A549 (cell line): ENCODE results near the gene GNG2. TPM values are rescaled to one million over a fixed set of nuclear protein-coding genes. Genes with fewer than 3 reads are reported as not detected.

ENCODE experiments used
- ATAC-seq, 2 experiments: fragments of 200-7000 bp in 1 of 2; fragments of >200 bp in 1 of 2; cut with Nextera tagmentation in 1 of 2; cut with Tn5 transposase in 1 of 2; 3 replicates each; pipeline versions ENCODE4 v1.8.0 to v1.9.1; 2018 to 2020; ENCODE audit warnings: mild to moderate bottlenecking in 1 of 2, moderate library complexity in 1 of 2
- CTCF ChIA-PET: fragments of 300-600 bp; sonication (Branson Sonifier 250); formaldehyde crosslinking; extraction: SDS; loops from one replicate; lab custom pipeline; 2021; ENCODE audit warnings: antibody characterized with exemption, inconsistent platforms; lab: Yijun Ruan, JAX
- POLR2A ChIA-PET: fragments of 350-600 bp; formaldehyde crosslinking; extraction: SDS; loops from one replicate; lab custom pipeline; 2021; ENCODE audit warnings: antibody characterized with exemption, inconsistent platforms; lab: Yijun Ruan, JAX
- DNase-seq, 2 experiments: peaks; one replicate each; pipeline versions ENCODE4 v3.0.0 to v3.0.0-alpha.2; 2011 to 2016; ENCODE audit warnings: low read depth in 1 of 2, low spot score in 1 of 2
- FAIRE-seq: peaks from 2 replicates; lab custom pipeline; 2011; peaks lifted over from hg19 to GRCh38; lab: Jason Lieb, UNC
- H3K27ac ChIP-seq, 2 experiments: fragments of >200 bp; sonication (Bioruptor Twin); formaldehyde crosslinking; 3 replicates each; pipeline ENCODE4 v1.5.1; 2016 to 2017
- H3K4me1 ChIP-seq: fragments of >200 bp; sonication (Bioruptor Twin); formaldehyde crosslinking; 3 replicates; pipeline ENCODE4 v1.6.1; 2016
- H3K4me2 ChIP-seq: fragments of >200 bp; sonication (Bioruptor Twin); formaldehyde crosslinking; 3 replicates; pipeline ENCODE4 v1.6.1; 2016
- H3K4me3 ChIP-seq: fragments of >200 bp; sonication (Bioruptor Twin); formaldehyde crosslinking; 3 replicates; pipeline ENCODE4 v1.5.1; 2016
- H3K9me3 ChIP-seq: fragments of >200 bp; sonication (Bioruptor Twin); formaldehyde crosslinking; 3 replicates; pipeline ENCODE4 v1.6.1; 2016
- BHLHE40 ChIP-seq: IDR thresholded peaks from 2 replicates; pipeline ENCODE4 v1.6.1; 2012; ENCODE audit warnings: low read depth, low read length, inconsistent platforms
- CBX2 ChIP-seq: fragments of 200-600 bp; sonication (generic); IDR thresholded peaks from 2 replicates; pipeline ENCODE4 v1.6.1; 2016; ENCODE audit warnings: low read depth, mild to moderate bottlenecking, borderline replicate concordance
- CHD4 ChIP-seq: fragments of 200-600 bp; sonication (generic); IDR thresholded peaks from 2 replicates; pipeline ENCODE4 v1.6.1; 2016; ENCODE audit warnings: antibody characterized with exemption, mild to moderate bottlenecking, borderline replicate concordance
- EHMT2 ChIP-seq: fragments of 200-600 bp; sonication (generic); IDR thresholded peaks from 2 replicates; pipeline ENCODE4 v1.6.1; 2016; ENCODE audit warnings: antibody characterized with exemption, low read depth, mild to moderate bottlenecking, moderate library complexity
- EP300 ChIP-seq, 2 experiments: fragments of >200 bp; sonication (Bioruptor Twin); formaldehyde crosslinking; IDR thresholded peaks; 2 replicates in 1 of 2; 3 replicates in 1 of 2; pipeline ENCODE4 v1.6.1; 2016 to 2017
- ESRRA ChIP-seq: fragments of 150-350 bp; IDR thresholded peaks from 2 replicates; pipeline ENCODE4 v1.6.1; 2014; ENCODE audit warnings: mild to moderate bottlenecking, low read length, borderline replicate concordance
- FOSL2 ChIP-seq, 2 experiments: fragments of 450-650 bp in 1 of 2; fragments of >200 bp in 1 of 2; sonication (Bioruptor Twin) in 1 of 2; formaldehyde crosslinking; IDR thresholded peaks; 2 replicates each; pipeline versions ENCODE4 v1.5.0 to v1.6.1; 2016 to 2020; ENCODE audit warnings: mild to moderate bottlenecking in 1 of 2, moderate library complexity in 1 of 2
- GATA3 ChIP-seq: IDR thresholded peaks from 2 replicates; pipeline ENCODE4 v1.6.1; 2012; ENCODE audit warnings: borderline replicate concordance
- HDAC2 ChIP-seq: fragments of 200-600 bp; sonication (generic); IDR thresholded peaks from 2 replicates; pipeline ENCODE4 v1.6.1; 2016
- JUN ChIP-seq, 2 experiments: fragments of >200 bp; sonication (Bioruptor Twin); formaldehyde crosslinking; IDR thresholded peaks; 2 replicates in 1 of 2; 3 replicates in 1 of 2; pipeline ENCODE4 v1.6.1; 2016 to 2017
- JUNB ChIP-seq: fragments of >200 bp; sonication (Bioruptor Twin); formaldehyde crosslinking; IDR thresholded peaks from 2 replicates; pipeline ENCODE4 v1.6.1; 2016
- KDM1A ChIP-seq: fragments of 200-600 bp; sonication (generic); IDR thresholded peaks from 2 replicates; pipeline ENCODE4 v1.6.1; 2016; ENCODE audit warnings: low read depth, mild to moderate bottlenecking
- MAFK ChIP-seq: fragments of 450-650 bp; IDR thresholded peaks from 2 replicates; pipeline ENCODE4 v1.6.1; 2014; ENCODE audit not compliant: partially characterized antibody
- MAZ ChIP-seq: fragments of 150-350 bp; IDR thresholded peaks from 2 replicates; pipeline ENCODE4 v1.6.1; 2014; ENCODE audit warnings: antibody characterized with exemption, low read depth, low read length, borderline replicate concordance
- POLR2A ChIP-seq: IDR thresholded peaks from 2 replicates; pipeline ENCODE4 v1.6.1; 2012; ENCODE audit warnings: mild to moderate bottlenecking, low read length
- POLR2AphosphoS2 ChIP-seq: conservative IDR thresholded peaks from 2 replicates; pipeline ENCODE4 v1.6.1; 2012; ENCODE audit warnings: low read length, improper control_type of control experiment, inconsistent platforms
- RAD21 ChIP-seq, 2 experiments: fragments of >200 bp in 1 of 2; sonication (Bioruptor Twin) in 1 of 2; formaldehyde crosslinking in 1 of 2; IDR thresholded peaks in 1 of 2; conservative IDR thresholded peaks in 1 of 2; 2 replicates in 1 of 2; 3 replicates in 1 of 2; pipeline ENCODE4 v1.6.1; 2012 to 2018; ENCODE audit warnings: inconsistent platforms in 1 of 2
- RFX5 ChIP-seq: fragments of 450-650 bp; IDR thresholded peaks from 2 replicates; pipeline ENCODE4 v1.7.1; 2014; ENCODE audit warnings: antibody characterized with exemption, mild to moderate bottlenecking, moderate library complexity
- RNF2 ChIP-seq: fragments of 200-600 bp; sonication (generic); IDR thresholded peaks from 2 replicates; pipeline ENCODE4 v1.6.1; 2016; ENCODE audit warnings: low read depth, mild to moderate bottlenecking, antibody characterized with exemption, moderate library complexity, borderline replicate concordance
- SREBF2 ChIP-seq: fragments of 450-650 bp; IDR thresholded peaks from 2 replicates; pipeline ENCODE4 v1.6.1; 2014; ENCODE audit warnings: mild to moderate bottlenecking, moderate library complexity
- TFCP2L1 ChIP-seq: fragments of 250-450 bp; sonication (Bioruptor Pico); IDR thresholded peaks from 2 replicates; pipeline ENCODE4 v1.5.0; 2021; ENCODE audit warnings: mild to moderate bottlenecking
- TP53 ChIP-seq: fragments of 250-450 bp; sonication (Bioruptor Pico); IDR thresholded peaks from 2 replicates; pipeline ENCODE4 v1.5.0; 2021; ENCODE audit warnings: mild to moderate bottlenecking, moderate library complexity
- ZNF302 ChIP-seq: fragments of 250-450 bp; sonication (Bioruptor Pico); IDR thresholded peaks from 2 replicates; pipeline ENCODE4 v1.9.0; 2021; ENCODE audit warnings: inconsistent platforms, mild to moderate bottlenecking, moderate library complexity
- WGBS: methylation state at CpG from one replicate; pipeline ENCODE4 v1.1.6; 2017; ENCODE audit errors: missing lambda C conversion rate; 5-methylcytosine and 5-hydroxymethylcytosine counted together
- polyA plus RNA-seq, 4 experiments: library from polyadenylated mRNA; depleted of rRNA in 3 of 4; stranded (reverse); fragments of >200 nt; fragmentation: RNase III in 1 of 4; extraction: RNeasy Plus Mini Kit Qiagen cat#74134 plus additional on column Dnase treatment in 1 of 4; gene quantifications; 2 replicates in 3 of 4; 3 replicates in 1 of 4; pipeline ENCODE4 v1.2.3, GENCODE V29; 2011 to 2017
- TF ChIP-seq, protein P1 (sequence below): fragments of >200 bp; sonication (Bioruptor Twin); formaldehyde crosslinking; IDR thresholded peaks from 3 replicates; pipeline ENCODE4 v1.5.1; 2016
- TF ChIP-seq, protein P2 (sequence below): fragments of 250-450 bp; sonication (Bioruptor Pico); IDR thresholded peaks from 2 replicates; pipeline ENCODE4 v1.5.0; 2021; ENCODE audit warnings: mild to moderate bottlenecking, moderate library complexity, borderline replicate concordance
- TF ChIP-seq, protein P3 (sequence below): IDR thresholded peaks from 2 replicates; pipeline ENCODE4 v1.6.1; 2012
- TF ChIP-seq, protein P4 (sequence below): fragments of >200 bp; sonication (Bioruptor Twin); formaldehyde crosslinking; IDR thresholded peaks from 2 replicates; pipeline ENCODE4 v1.6.1; 2016
- TF ChIP-seq, protein P5 (sequence below): fragments of 200-600 bp; sonication (generic); IDR thresholded peaks from 2 replicates; pipeline ENCODE4 v1.6.1; 2016; ENCODE audit warnings: antibody characterized with exemption, mild to moderate bottlenecking, moderate library complexity

Gene GNG2
- polyA plus RNA-seq, 2 of the 4 experiments (the other 2 are of a cell fraction): 2.1 to 3.0 TPM

DNA sequence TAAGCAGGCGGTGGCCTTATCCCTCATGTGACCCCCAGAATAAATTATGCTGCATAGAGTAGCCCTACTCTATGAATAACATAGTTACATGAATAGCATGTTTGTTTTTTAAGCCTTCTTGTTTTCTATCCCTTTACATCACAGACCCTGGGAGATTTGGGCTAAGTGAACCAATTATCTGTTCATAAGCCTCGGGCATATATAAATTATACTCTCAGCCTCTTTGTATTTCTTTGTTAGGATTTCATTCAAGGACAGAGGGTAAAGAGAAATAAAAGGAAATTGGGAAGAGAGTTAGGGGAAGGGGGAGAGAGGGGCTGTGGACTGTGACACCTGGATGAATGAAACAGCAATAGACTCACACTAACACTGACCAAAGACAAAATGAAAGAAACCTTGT is 93.6 kb downstream of the GNG2 start (continued):
- TF ChIP-seq, protein P1, sequence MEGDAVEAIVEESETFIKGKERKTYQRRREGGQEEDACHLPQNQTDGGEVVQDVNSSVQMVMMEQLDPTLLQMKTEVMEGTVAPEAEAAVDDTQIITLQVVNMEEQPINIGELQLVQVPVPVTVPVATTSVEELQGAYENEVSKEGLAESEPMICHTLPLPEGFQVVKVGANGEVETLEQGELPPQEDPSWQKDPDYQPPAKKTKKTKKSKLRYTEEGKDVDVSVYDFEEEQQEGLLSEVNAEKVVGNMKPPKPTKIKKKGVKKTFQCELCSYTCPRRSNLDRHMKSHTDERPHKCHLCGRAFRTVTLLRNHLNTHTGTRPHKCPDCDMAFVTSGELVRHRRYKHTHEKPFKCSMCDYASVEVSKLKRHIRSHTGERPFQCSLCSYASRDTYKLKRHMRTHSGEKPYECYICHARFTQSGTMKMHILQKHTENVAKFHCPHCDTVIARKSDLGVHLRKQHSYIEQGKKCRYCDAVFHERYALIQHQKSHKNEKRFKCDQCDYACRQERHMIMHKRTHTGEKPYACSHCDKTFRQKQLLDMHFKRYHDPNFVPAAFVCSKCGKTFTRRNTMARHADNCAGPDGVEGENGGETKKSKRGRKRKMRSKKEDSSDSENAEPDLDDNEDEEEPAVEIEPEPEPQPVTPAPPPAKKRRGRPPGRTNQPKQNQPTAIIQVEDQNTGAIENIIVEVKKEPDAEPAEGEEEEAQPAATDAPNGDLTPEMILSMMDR: no peak
- TF ChIP-seq MAZ (no peak), RFX5 (no peak), POLR2AphosphoS2 (no peak)

DNA sequence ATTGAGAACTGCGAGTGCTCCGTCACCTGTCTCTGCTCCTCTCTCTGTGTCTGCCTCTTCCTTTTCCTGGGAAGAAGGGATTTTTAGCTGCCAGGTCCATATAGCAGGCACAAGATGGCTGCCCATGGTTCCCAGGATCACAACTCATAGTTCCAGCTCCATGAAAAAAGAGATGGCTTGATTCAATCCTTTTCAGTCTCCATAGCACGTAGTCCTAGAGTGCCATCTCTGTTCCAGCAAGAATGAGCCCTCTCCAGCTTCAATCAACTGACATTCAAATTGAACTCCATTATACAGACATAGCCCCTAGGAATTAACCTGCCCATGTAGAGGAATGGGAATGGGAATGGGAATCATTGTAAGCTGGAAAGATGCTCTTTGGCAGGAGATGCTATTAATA is 94.2 kb downstream of the GNG2 start:
- WGBS: 84% methylated on average over 3 of the region's 3 CpGs
- CTCF ChIA-PET: interaction anchor here (0.9 to 3.1 kb wide), 4 partner anchors 15 to 137 kb away, joined by 3 to 16 read pairs (median 4); no protein-coding TSS in a partner anchor
- Histone ChIP-seq H3K4me1 (no peaks in the 10 kb centered on the region), H3K4me3 (no peak overlapping the region), H3K9me3 (peaks cover 25% of the 10 kb centered on the region), H3K27ac (no peak overlapping the region), H3K4me2 (no peak overlapping the region)
- FAIRE-seq: no peak
- ATAC-seq: no peak
- TF ChIP-seq SREBF2 (no peak), CBX2 (no peak), EP300 (IDR thresholded peaks at IDR 0.05) (no peak), RAD21 (conservative IDR thresholded peaks at IDR 0.05 in 1 of 2, IDR thresholded peaks at IDR 0.05 in 1 of 2) (no peak), BHLHE40 (no peak), CHD4 (no peak), POLR2AphosphoS2 (no peak), FOSL2 (IDR thresholded peaks at IDR 0.05) (no peak), FOSL2 (CRISPR knock-in tag; IDR thresholded peaks at IDR 0.05) (no peak), MAFK (no peak), TP53 (CRISPR knock-in tag) (no peak), POLR2A (no peak), TFCP2L1 (CRISPR knock-in tag) (no peak), HDAC2 (no peak), JUN (IDR thresholded peaks at IDR 0.05) (no peak)
- TF ChIP-seq, protein P2, sequence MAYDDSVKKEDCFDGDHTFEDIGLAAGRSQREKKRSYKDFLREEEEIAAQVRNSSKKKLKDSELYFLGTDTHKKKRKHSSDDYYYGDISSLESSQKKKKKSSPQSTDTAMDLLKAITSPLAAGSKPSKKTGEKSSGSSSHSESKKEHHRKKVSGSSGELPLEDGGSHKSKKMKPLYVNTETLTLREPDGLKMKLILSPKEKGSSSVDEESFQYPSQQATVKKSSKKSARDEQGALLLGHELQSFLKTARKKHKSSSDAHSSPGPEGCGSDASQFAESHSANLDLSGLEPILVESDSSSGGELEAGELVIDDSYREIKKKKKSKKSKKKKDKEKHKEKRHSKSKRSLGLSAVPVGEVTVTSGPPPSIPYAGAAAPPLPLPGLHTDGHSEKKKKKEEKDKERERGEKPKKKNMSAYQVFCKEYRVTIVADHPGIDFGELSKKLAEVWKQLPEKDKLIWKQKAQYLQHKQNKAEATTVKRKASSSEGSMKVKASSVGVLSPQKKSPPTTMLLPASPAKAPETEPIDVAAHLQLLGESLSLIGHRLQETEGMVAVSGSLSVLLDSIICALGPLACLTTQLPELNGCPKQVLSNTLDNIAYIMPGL: no peak
- TF ChIP-seq, protein P3, sequence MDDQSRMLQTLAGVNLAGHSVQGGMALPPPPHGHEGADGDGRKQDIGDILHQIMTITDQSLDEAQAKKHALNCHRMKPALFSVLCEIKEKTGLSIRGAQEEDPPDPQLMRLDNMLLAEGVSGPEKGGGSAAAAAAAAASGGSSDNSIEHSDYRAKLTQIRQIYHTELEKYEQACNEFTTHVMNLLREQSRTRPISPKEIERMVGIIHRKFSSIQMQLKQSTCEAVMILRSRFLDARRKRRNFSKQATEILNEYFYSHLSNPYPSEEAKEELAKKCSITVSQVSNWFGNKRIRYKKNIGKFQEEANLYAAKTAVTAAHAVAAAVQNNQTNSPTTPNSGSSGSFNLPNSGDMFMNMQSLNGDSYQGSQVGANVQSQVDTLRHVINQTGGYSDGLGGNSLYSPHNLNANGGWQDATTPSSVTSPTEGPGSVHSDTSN: no peak
- DNase-seq: no peak
- POLR2A ChIA-PET: no interaction called here

DNA sequence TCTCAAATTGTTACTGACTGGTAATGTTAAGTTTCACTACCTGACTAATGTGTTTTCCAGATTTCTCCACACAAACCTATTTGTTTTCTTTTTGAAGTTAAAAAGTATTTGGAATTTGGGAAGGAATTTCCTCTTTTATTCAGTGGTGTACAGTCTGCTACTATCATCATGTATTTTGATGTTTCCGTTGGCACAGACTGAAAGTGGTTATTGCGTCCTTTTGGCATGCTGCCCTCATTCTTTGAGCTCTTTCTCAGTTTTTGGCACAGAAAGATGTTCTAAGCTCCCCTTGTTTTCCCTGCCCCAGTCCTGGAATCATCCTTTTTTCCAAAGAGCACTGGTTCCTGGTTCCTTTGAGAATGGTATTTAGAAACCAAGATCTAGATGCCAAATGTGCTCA is 97.5 kb downstream of the GNG2 start:
- Histone ChIP-seq H3K27ac (no peak overlapping the region), H3K9me3 (peaks cover 25% of the 10 kb centered on the region), H3K4me2 (no peak overlapping the region), H3K4me1 (no peaks in the 10 kb centered on the region), H3K4me3 (no peak overlapping the region)
- WGBS: 58% methylated on average over 2 of the region's 2 CpGs
- no peak for FAIRE-seq
- CTCF ChIA-PET: interaction anchor here (0.8 to 1.2 kb wide), 2 partner anchors 16 to 21 kb away, joined by 4 read pairs; no protein-coding TSS in a partner anchor
- POLR2A ChIA-PET: no interaction called here
- ATAC-seq: no peak
- DNase-seq: no peak
- TF ChIP-seq RFX5 (no peak), JUN (IDR thresholded peaks at IDR 0.05) (no peak), JUNB (no peak), ZNF302 (no peak), RNF2 (no peak), GATA3 (no peak), TP53 (CRISPR knock-in tag) (no peak), ESRRA (no peak), KDM1A (no peak), EHMT2 (no peak)
- TF ChIP-seq, protein P4, sequence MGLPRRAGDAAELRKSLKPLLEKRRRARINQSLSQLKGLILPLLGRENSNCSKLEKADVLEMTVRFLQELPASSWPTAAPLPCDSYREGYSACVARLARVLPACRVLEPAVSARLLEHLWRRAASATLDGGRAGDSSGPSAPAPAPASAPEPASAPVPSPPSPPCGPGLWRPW: no peak
- TF ChIP-seq, protein P5, sequence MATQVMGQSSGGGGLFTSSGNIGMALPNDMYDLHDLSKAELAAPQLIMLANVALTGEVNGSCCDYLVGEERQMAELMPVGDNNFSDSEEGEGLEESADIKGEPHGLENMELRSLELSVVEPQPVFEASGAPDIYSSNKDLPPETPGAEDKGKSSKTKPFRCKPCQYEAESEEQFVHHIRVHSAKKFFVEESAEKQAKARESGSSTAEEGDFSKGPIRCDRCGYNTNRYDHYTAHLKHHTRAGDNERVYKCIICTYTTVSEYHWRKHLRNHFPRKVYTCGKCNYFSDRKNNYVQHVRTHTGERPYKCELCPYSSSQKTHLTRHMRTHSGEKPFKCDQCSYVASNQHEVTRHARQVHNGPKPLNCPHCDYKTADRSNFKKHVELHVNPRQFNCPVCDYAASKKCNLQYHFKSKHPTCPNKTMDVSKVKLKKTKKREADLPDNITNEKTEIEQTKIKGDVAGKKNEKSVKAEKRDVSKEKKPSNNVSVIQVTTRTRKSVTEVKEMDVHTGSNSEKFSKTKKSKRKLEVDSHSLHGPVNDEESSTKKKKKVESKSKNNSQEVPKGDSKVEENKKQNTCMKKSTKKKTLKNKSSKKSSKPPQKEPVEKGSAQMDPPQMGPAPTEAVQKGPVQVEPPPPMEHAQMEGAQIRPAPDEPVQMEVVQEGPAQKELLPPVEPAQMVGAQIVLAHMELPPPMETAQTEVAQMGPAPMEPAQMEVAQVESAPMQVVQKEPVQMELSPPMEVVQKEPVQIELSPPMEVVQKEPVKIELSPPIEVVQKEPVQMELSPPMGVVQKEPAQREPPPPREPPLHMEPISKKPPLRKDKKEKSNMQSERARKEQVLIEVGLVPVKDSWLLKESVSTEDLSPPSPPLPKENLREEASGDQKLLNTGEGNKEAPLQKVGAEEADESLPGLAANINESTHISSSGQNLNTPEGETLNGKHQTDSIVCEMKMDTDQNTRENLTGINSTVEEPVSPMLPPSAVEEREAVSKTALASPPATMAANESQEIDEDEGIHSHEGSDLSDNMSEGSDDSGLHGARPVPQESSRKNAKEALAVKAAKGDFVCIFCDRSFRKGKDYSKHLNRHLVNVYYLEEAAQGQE: no peak
